Measurements from ENCODE around the gene HIGD2A. TPM values are rescaled to one million over a fixed set of nuclear protein-coding genes. Genes with fewer than 3 reads are reported as not detected.

Gene HIGD2A
- total and polyA plus RNA-seq, 2 donors (not counting 3 experiments of a cell fraction or from before 2014, with no cell fraction given): 96.2 to 210 TPM

DNA sequence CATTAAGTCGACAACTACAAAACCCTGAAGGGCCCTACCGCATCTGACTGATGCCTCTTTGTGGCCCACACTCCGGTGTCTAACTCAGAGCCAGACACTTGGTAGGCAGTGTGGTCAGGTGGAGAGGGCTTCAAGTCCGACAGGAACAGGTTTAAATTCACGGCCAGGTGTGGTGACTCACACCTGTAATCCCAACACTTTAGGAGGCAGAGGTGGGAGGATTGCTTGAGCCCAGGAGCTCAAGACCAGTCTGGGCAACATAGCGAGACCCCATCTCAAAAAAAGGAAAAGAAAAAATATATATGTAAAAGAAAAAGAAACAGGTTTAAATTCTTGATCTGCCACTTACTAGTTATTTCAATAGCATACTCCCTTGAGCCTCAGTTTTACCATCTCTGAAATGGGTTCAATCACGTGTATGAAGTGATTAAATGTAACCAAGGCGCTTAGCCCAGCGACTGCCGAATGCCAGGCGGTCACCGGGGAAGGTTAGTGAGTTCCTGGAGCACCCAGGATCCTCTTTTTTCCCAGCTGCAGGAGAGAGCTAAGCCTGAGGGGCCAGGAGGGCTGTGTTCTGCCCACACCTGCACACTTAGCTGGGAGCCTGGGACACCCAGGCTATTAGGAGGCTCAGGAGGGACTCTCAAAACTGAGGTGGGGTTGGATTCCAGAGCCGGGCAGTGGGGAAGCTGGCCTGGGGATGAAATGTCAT is 26.8 kb downstream of the HIGD2A start:
- H3K27me3 ChIP-seq (ENCODE audit: control insufficient read depth in 2 of 2, insufficient read depth in 2 of 2, low read length in 2 of 2): no peaks in the 10 kb centered on the region
- ChIA-PET CTCF (interaction anchor here (0.9 to 4.0 kb wide), 12 partner anchors 9 to 245 kb away, joined by 3 to 88 read pairs (median 4); partner anchors contain the start of genes FAF2, HIGD2A and NOP16), POLR2A (interaction anchor here (1.4 kb wide), 1 partner anchor 32 kb away, joined by 4 read pairs; the partner anchor contains the start of gene FAF2)
- H3K36me3 ChIP-seq (ENCODE audit: control insufficient read depth in 2 of 2, extremely low read depth in 1 of 2, insufficient read depth in 2 of 2, low read length in 2 of 2): no peaks in the 10 kb centered on the region
- H3K9me1 ChIP-seq (replicated peaks; ENCODE audit: control insufficient read depth, extremely low read depth, insufficient read depth, low read length): no peaks in the 10 kb centered on the region
- dilution Hi-C loops (cut with MboI; ENCODE audit: extremely low pct_ligation_motif_present, low sequenced_read_pairs): no loop called here
- H3K9me3 ChIP-seq (replicated peaks; ENCODE audit: control insufficient read depth, insufficient read depth, low read length): no peaks in the 10 kb centered on the region
- no TSS peak for BruUV-seq (replicated peaks)
- no peak for DNase-seq (ENCODE audit: low read depth, low spot score)
- no peaks in the 10 kb centered on the region for H4K20me1 ChIP-seq (replicated peaks; ENCODE audit: control insufficient read depth, extremely low read depth, insufficient read depth, low read length)
- peak overlapping the region; percentile 78 to 84 (median 82) for H3K4me3 ChIP-seq (replicated peaks in 1 of 3; ENCODE audit: insufficient read depth in 1 of 3, low read depth in 1 of 3, low read length in 3 of 3)
- peaks cover 12% of the 10 kb centered on the region for H3K4me1 ChIP-seq (ENCODE audit: control insufficient read depth, extremely low read depth, insufficient read depth, low read length)
- H2AFZ ChIP-seq (ENCODE audit: low read depth, low read length): peak overlapping the region; percentile 88
- peak overlapping the region; percentile 74 for H3K4me2 ChIP-seq (ENCODE audit: insufficient read depth, low read length)
- intact Hi-C loops (cut with micrococcal nuclease): loop anchor here (5.0 kb wide), 1 partner anchor 72 kb away; no protein-coding TSS in a partner anchor
- H3K9ac ChIP-seq (replicated peaks; ENCODE audit: extremely low read depth, insufficient read depth, low read length): peak overlapping the region; percentile 97
- H3K27ac ChIP-seq (ENCODE audit: insufficient read depth, low read depth, low read length): peak overlapping the region; percentile 86
- FAIRE-seq: no peak
- peaks cover 15% of the 10 kb centered on the region for H3K79me2 ChIP-seq (ENCODE audit: control insufficient read depth, insufficient read depth, low read length)
- no peak for TF ChIP-seq FOS (IDR thresholded peaks at IDR 0.05; ENCODE audit: borderline replicate concordance, insufficient read depth, low read length)
- TF ChIP-seq POLR2AphosphoS5 (IDR thresholded peaks at IDR 0.05; ENCODE audit: insufficient read depth, low read depth, low read length): no peak
- no peak for TF ChIP-seq CTCF (IDR thresholded peaks at IDR 0.05; ENCODE audit: extremely low read depth in 1 of 2, insufficient read depth in 1 of 2, low read depth in 1 of 2, low read length in 2 of 2)
- TF ChIP-seq MAX (IDR thresholded peaks at IDR 0.05; ENCODE audit: insufficient read depth, insufficient read length): no peak
- TF ChIP-seq GATA2 (IDR thresholded peaks at IDR 0.05; ENCODE audit: insufficient read depth, insufficient read length, low read depth, low read length): no peak
- TF ChIP-seq MYC (IDR thresholded peaks at IDR 0.05; ENCODE audit: low read depth, low read length): no peak
- TF ChIP-seq JUN (IDR thresholded peaks at IDR 0.05; ENCODE audit: borderline replicate concordance, insufficient read depth, insufficient read length, low read depth): no peak
- TF ChIP-seq POLR2A (IDR thresholded peaks at IDR 0.05; ENCODE audit: low read depth, low read length): no peak
- TF ChIP-seq EZH2 (IDR thresholded peaks at IDR 0.05; ENCODE audit: borderline replicate concordance, low read depth, low read length, severe bottlenecking): no peak
